Measurements from ENCODE around the gene GM2A.

The GM2A gene

DNA sequence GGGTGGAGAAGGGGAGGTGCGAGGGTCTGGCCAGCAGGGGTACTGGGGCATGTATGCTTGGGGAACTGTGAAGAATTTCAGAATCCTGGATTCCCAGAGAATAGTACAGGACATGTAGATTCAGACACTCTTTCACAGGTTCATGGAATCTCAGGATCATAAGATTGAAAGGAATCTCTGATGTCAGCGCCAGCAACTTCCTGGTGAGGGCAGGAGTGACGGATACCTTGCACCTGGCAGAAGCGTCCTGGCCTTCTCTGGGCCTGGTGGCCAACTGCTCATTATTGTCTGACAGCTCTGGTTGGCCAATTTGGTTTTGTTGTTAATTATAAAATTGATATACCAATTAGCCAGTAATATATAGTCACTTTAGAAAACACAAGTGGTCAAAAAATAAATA lies 6.9 kb downstream of the GM2A start:
- TF ChIP-seq, protein P1, sequence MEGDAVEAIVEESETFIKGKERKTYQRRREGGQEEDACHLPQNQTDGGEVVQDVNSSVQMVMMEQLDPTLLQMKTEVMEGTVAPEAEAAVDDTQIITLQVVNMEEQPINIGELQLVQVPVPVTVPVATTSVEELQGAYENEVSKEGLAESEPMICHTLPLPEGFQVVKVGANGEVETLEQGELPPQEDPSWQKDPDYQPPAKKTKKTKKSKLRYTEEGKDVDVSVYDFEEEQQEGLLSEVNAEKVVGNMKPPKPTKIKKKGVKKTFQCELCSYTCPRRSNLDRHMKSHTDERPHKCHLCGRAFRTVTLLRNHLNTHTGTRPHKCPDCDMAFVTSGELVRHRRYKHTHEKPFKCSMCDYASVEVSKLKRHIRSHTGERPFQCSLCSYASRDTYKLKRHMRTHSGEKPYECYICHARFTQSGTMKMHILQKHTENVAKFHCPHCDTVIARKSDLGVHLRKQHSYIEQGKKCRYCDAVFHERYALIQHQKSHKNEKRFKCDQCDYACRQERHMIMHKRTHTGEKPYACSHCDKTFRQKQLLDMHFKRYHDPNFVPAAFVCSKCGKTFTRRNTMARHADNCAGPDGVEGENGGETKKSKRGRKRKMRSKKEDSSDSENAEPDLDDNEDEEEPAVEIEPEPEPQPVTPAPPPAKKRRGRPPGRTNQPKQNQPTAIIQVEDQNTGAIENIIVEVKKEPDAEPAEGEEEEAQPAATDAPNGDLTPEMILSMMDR (IDR thresholded peaks at IDR 0.05; ENCODE audit: insufficient read depth, missing control alignments), result no peak
- no peak for DNase-seq (ENCODE audit: insufficient read length, low spot score)
- FAIRE-seq, result no peak

DNA sequence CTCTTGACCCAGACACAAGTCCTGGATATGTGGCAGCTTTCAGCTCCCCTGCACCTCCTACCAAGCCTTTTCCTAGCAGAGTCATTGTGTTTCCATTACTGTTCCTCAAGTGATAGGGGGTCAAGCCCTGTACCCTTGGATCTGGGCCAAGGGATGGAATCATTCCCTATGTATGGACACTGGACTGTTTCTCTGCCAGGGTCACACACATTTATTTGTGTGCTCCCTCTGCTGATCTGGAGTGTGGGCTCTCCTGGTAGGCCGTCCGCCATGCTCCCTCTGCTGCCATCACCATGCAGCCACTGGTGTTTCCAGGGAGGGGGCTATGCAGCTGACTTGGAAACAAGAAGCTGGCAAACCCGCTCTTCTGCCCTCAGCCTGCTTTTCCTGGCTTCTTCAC lies 9.5 kb downstream of the GM2A start:
- TF ChIP-seq, protein P1 (IDR thresholded peaks at IDR 0.05; ENCODE audit: insufficient read depth, missing control alignments), result no peak
- DNase-seq (ENCODE audit: insufficient read length, low spot score), result no peak
- no peak for FAIRE-seq

DNA sequence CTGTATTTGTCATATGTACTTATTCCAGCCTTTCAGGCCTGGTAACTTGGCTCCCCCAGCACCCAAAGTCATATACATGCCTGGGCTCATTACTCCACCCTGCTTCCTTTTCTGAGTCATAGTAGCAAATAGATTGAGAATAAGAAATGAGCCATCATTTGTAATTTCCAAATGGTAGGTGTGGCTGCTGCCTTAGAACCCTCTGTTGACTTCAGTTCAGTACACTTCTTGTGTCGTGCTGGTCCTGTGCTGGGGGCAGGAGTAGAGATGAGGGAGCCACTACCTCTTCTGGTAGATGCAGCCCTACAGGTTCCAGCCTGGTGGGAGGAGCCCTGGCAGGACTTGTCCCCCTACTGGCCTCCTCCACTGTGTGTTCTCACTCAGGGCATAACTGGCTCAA lies 11.1 kb downstream of the GM2A start:
- no peak for FAIRE-seq
- no peak for DNase-seq (ENCODE audit: insufficient read length, low spot score)
- TF ChIP-seq, protein P1 (IDR thresholded peaks at IDR 0.05; ENCODE audit: insufficient read depth, missing control alignments), result no peak

- TF ChIP-seq, protein P1 (IDR thresholded peaks at IDR 0.05; ENCODE audit: insufficient read depth, missing control alignments), result no peak
- no peak for FAIRE-seq
- DNase-seq (ENCODE audit: insufficient read length, low spot score), result no peak
Observed at GRCh38 chr5:151267491-151268260, 14.7 kb downstream of the GM2A start.

GRCh38 chr5:151270599-151270998 lies 17.6 kb downstream of the GM2A start:
- TF ChIP-seq, protein P1 (IDR thresholded peaks at IDR 0.05; ENCODE audit: insufficient read depth, missing control alignments), result no peak
- DNase-seq (ENCODE audit: insufficient read length, low spot score), result no peak
- FAIRE-seq, result no peak

GRCh38 chr5:151271336-151271735 lies 18.4 kb downstream of the GM2A start:
- TF ChIP-seq, protein P1 (IDR thresholded peaks at IDR 0.05; ENCODE audit: insufficient read depth, missing control alignments), result no peak
- no peak for DNase-seq (ENCODE audit: insufficient read length, low spot score)
- no peak for FAIRE-seq

GRCh38 chr5:151274666-151275065 lies 21.7 kb downstream of the GM2A start:
- TF ChIP-seq, protein P1 (IDR thresholded peaks at IDR 0.05; ENCODE audit: insufficient read depth, missing control alignments), result no peak
- FAIRE-seq (no peak), DNase-seq (ENCODE audit: insufficient read length, low spot score) (no peak)

Data from D721Med (cell line).